ENCODE measurements around the gene MYH11.
"Not testable (repeated sequence)": the region's sequence is repeated elsewhere in the genome, so short reads cannot be mapped to it uniquely, and the experiment has no call there.

MYH11 gene

DNA sequence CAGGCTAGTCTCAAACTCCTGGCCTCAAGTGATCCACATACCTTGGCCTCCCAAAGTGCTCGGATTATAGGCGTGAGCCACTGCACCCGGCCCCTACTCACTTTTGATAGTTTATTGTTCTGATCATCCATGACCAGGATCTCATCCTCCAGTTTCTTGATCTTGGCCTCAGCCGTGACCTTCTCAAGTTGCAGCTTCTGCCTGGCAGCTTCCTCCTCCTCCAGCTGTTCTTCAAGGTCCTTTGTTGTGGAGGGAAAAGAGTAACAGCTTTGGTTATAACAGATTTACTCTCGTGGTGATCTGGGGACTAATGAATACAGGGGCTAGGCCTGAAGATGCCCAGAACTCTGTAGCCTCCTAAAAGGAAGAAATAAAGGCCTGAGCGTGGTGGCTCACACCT is 116.9 kb downstream of the MYH11 start:
- no peak for TF ChIP-seq JUND (IDR thresholded peaks at IDR 0.05; ENCODE audit: low read depth)
- in situ Hi-C loops (cut with HindIII; ENCODE audit: low pct_unique_long_range_greater_than_20kb, low sequenced_read_pairs): no loop called here
- no peak for DNase-seq (ENCODE audit: low read depth in 1 of 2, low spot score in 1 of 2)

DNA sequence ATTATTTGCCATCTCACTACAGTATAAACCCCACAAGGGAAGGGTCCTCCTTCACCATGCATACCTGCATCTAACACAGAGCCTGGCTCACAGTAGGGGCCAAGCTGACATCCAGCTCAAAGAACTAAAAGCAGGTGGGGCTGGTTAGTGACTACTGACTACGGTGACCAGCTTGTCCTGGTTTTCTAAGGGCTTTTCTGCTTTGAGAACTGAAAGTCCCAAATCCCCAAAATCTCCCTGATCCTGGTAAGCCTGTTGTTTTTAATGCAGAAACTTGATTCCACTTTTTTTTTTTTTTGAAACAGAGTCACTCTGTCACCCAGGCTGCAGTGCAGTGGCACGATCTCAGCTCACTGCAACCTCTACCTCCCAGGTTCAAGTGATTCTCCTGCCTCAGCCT is 117.4 kb downstream of the MYH11 start:
- no peak for DNase-seq (ENCODE audit: low read depth in 1 of 2, low spot score in 1 of 2)
- in situ Hi-C loops (cut with HindIII; ENCODE audit: low pct_unique_long_range_greater_than_20kb, low sequenced_read_pairs): no loop called here
- TF ChIP-seq JUND (IDR thresholded peaks at IDR 0.05; ENCODE audit: low read depth): no peak

DNA sequence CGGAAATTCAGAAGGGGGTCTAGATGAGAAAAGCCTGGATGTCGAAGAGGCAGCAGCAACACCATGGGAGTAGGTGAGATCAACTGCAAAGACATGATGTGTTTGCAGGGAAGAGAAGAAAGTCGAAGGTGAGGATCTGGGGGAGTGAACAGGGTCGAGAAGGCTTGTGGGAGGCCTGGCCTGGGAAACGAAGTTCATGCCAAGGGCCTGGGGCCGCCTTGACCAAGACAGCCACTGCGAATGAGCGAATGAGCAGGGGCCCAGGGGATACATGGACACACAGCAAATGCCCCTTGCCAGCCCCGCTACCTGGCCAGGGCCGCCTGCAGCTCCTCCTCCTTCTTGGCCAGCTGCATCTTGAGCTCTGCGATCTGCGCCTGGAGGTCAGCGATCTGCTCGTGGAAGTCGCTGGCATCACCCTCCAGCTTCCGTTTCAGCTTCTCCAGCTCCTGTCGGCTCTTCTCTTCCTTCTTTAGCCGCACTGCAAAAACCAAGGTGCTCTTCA is 119.6 kb downstream of the MYH11 start:
- no peak for TF ChIP-seq JUND (IDR thresholded peaks at IDR 0.05; ENCODE audit: low read depth)
- in situ Hi-C loops (cut with HindIII; ENCODE audit: low pct_unique_long_range_greater_than_20kb, low sequenced_read_pairs): no loop called here
- no peak for DNase-seq (ENCODE audit: low read depth in 1 of 2, low spot score in 1 of 2)

DNA sequence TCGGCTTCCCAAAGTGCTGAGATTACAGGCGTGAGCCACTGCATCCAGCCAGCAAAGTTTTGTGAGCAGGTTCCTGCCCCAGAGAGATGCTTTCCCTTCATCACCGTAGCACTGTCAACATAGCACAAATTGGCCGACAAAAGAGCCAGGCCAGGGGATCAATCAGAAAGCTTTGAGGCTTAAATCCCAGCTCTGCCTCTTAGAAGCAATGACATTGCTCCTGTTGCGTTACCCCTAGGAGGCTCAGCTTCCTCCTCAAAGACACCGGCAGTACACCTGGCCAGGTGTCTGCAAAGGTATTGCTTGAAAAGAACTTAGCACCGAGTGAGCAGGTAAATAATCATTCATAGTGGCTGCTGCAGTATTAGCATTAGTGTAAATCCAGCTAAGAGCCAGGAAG is 120.3 kb downstream of the MYH11 start:
- no peak for DNase-seq (ENCODE audit: low read depth in 1 of 2, low spot score in 1 of 2)
- no peak for TF ChIP-seq JUND (IDR thresholded peaks at IDR 0.05; ENCODE audit: low read depth)
- in situ Hi-C loops (cut with HindIII; ENCODE audit: low pct_unique_long_range_greater_than_20kb, low sequenced_read_pairs): no loop called here

DNA sequence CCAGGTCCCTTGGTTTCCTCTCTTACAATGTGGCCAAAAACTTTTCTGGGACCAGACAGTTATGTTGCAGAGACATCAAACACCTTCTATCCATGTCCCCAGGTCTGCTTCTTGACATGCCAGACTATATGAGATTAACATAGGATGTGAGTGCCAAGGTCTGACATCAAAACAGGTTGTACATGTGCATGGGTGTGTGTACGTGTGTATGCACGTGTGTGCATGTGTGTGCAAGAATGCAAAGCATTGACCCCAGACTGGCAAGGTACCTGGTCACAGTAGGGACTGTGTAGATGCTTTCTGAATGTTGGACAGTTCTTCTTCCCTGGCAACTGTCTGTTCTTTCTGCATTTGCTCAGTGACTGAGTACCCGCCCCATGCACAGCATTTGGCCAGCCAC is 121.2 kb downstream of the MYH11 start:
- TF ChIP-seq JUND (IDR thresholded peaks at IDR 0.05; ENCODE audit: low read depth): no peak
- in situ Hi-C loops (cut with HindIII; ENCODE audit: low pct_unique_long_range_greater_than_20kb, low sequenced_read_pairs): no loop called here
- DNase-seq (ENCODE audit: low read depth in 1 of 2, low spot score in 1 of 2): no peak

DNA sequence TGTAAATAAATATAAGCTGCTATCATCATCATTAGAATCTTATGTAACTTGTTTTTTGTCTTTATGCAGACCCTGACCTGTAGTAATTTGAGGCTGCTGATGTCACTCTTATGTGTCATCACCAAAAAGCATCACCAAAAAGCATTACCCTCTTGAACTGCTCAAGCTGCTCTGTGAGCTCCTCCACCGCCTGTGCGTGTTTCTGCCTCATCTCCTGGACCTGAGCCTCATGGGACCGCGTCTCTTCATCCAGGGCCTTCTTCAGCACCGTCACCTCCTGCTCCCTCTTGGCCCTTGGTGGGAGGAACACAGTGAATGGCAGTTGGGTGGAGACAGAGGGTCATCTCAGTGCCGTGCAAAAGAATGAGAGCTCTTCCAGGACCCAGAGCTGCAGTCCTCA is 124.4 kb downstream of the MYH11 start:
- in situ Hi-C loops (cut with HindIII; ENCODE audit: low pct_unique_long_range_greater_than_20kb, low sequenced_read_pairs): no loop called here
- no peak for DNase-seq (ENCODE audit: low read depth in 1 of 2, low spot score in 1 of 2)
- TF ChIP-seq JUND (IDR thresholded peaks at IDR 0.05; ENCODE audit: low read depth): no peak

DNA sequence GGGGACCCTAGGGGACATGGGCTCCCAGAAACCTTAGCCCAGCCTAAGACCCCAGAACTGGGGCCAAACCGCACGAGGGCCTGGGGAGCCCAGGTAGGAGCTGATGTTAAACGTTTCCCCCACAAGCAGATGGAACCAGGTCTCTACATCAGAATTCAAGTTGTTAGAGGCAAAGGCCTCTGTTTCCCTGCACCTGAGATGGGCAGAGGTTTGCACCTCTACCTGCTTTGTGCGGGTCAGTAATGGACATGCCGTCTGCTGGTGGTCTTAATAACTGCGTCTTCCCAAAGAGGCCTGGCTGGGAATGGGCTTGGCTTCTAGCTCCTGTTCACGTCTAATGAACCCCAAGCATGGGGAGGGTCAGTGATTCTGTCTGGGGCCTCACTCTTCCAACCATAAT is 127.7 kb downstream of the MYH11 start:
- DNase-seq (ENCODE audit: low read depth in 1 of 2, low spot score in 1 of 2): no peak
- TF ChIP-seq JUND (IDR thresholded peaks at IDR 0.05; ENCODE audit: low read depth): no peak
- in situ Hi-C loops (cut with HindIII; ENCODE audit: low pct_unique_long_range_greater_than_20kb, low sequenced_read_pairs): no loop called here

DNA sequence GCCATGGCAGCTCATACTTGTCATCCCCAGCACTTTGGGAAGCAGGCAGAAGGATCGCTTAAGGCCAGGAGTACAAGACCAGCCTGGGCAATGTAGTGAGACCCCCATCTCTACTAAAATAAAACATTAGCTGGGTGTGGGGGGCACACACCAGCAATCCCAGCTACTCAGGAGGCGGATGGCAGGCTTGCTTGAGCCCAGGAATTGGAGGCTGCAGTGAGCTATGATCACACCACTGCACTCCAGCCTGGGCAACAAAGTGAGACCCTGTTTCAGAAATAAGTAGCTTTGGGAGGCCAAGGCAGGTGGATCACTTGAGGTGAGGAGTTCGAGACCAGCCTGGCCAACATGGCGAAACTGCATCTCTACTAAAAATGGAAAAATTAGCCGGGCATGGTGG is 129.1 kb downstream of the MYH11 start:
- DNase-seq (ENCODE audit: low read depth in 1 of 2, low spot score in 1 of 2); in situ Hi-C loops (cut with HindIII; ENCODE audit: low pct_unique_long_range_greater_than_20kb, low sequenced_read_pairs): not testable (repeated sequence)

DNA sequence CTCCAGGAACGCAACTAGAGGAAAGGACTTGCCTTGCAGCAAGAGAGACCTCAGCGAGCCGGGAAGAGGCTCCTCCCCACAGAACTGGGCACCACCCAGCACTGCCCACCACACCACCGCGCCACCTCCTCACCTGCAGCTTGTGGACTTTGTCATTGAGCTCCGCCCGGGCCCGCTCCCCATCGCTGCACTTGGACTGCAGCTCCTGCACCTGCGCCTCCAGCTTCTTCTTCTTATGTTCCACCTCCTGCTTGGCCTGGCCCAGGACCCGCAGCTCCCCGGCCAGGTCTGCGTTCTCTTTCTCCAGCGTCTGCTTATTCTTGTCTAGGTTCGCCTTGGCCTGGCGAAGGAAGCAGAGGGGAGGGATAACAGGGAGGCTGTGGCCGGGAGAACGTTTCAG is 130.1 kb downstream of the MYH11 start:
- no peak for DNase-seq (ENCODE audit: low read depth in 1 of 2, low spot score in 1 of 2)

DNA sequence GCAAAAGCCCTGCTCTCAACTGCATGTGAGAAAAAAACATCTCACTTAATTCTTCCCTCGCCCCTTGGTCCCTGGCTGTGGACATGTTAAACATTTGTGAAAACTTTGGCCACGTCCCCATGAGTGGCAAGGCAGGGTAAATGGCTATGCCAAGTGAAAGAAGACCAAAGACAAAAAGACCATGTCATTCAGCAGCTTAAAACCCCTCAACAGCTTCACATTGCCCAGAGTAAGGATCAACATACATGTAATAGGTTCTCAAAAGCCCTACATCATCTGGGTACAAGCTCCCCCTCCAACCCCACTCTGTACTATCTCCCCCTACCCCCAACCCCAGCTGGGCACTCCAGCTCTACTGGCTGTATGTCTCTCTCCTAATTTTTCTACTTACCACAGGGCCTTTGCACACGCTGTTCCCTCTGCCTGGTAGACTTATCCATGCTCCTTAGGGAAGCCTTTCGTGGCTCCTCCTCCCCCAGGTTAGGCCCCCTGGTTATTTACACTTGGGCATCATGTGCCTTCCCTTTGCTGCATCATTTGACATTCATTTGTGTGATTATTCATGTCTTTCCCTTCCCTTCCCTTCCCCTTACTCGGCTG is 131.1 kb downstream of the MYH11 start:
- no peak for DNase-seq (ENCODE audit: low read depth in 1 of 2, low spot score in 1 of 2)
- no peak for TF ChIP-seq JUND (IDR thresholded peaks at IDR 0.05; ENCODE audit: low read depth)
- in situ Hi-C loops (cut with HindIII; ENCODE audit: low pct_unique_long_range_greater_than_20kb, low sequenced_read_pairs): no loop called here

More for the DNA sequence above, 130.1 kb downstream of the MYH11 start:
- in situ Hi-C loops (cut with HindIII; ENCODE audit: low pct_unique_long_range_greater_than_20kb, low sequenced_read_pairs): no loop called here
- TF ChIP-seq JUND (IDR thresholded peaks at IDR 0.05; ENCODE audit: low read depth): no peak

DNA sequence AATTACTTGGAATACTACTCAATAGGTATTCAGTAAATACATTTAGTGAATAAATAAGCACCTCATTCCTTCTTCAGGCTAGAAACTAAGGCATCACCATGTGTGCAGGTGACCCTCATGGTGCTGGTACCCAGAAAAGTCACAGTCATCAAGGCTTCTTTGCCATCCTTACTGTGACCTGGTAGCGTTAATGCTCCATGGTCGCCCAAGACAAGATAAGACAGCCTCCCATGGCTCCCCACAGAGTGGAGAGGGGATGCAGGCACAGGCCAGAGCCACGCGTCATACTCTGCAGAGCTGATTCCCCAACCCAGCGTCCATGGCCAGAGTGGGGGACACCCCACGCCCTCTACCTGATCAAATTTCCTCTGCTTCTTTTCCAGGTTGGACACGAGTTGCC is 133.0 kb downstream of the MYH11 start:
- in situ Hi-C loops (cut with HindIII; ENCODE audit: low pct_unique_long_range_greater_than_20kb, low sequenced_read_pairs): no loop called here
- DNase-seq (ENCODE audit: low read depth in 1 of 2, low spot score in 1 of 2): no peak
- TF ChIP-seq JUND (IDR thresholded peaks at IDR 0.05; ENCODE audit: low read depth): no peak

DNA sequence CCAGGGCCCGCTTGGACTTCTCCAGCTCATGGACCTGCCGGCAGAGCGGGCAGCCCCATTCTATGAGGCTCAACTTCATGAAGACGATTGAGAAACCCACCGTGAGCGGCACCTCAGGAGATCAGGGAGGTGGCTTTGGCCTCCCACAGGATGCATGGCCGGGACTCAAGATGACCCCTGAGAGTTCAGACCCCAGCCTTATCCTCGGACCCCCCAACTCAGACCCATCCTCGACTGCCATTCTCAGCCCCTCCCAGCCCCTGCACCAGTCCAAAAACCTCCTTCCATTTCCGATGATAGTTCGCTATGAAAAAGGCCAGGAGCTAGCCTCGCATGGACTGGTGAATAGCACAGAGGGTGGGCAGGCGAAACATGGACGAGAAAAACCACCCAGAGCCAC is 135.8 kb downstream of the MYH11 start:
- TF ChIP-seq JUND (IDR thresholded peaks at IDR 0.05; ENCODE audit: low read depth): no peak
- DNase-seq (ENCODE audit: low read depth in 1 of 2, low spot score in 1 of 2): no peak
- in situ Hi-C loops (cut with HindIII; ENCODE audit: low pct_unique_long_range_greater_than_20kb, low sequenced_read_pairs): no loop called here

DNA sequence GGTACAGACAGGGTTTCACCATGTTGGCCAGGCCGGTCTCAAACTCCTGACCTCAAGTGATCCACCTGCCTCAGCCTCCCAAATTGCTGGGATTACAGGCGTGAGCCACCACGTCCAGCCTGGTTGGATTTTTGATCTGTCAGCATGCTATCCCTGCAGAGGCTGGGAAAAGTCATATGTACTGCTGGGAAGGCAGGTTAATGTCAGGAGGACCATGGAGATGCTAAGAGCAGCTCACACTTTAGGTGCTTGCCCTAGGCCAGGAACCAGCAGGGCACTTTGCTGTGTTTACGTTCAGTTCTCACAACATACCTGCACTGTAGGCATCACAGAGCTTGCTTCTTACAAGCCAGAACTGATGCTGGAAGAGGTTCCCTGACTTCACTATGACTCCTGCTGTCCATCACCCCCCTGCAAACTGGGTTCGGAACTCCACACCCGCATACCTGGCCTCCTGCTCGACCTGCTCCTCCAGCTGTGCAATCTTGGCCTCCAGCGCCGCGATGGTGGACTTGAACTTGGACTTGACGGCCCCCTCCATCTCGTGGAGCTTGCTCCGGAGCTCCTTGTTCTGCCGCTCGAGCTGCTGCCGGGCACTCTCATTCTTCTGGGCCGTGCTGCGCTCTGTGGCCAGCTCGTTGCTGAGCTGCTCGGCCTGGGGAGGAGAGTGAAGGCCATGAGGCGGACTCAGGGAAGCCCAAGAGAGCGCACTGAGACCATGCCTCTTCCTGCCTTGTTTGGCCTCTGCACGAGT is 140.0 kb downstream of the MYH11 start:
- in situ Hi-C loops (cut with HindIII; ENCODE audit: low pct_unique_long_range_greater_than_20kb, low sequenced_read_pairs): no loop called here
- no peak for TF ChIP-seq JUND (IDR thresholded peaks at IDR 0.05; ENCODE audit: low read depth)
- DNase-seq (ENCODE audit: low read depth in 1 of 2, low spot score in 1 of 2): no peak

DNA sequence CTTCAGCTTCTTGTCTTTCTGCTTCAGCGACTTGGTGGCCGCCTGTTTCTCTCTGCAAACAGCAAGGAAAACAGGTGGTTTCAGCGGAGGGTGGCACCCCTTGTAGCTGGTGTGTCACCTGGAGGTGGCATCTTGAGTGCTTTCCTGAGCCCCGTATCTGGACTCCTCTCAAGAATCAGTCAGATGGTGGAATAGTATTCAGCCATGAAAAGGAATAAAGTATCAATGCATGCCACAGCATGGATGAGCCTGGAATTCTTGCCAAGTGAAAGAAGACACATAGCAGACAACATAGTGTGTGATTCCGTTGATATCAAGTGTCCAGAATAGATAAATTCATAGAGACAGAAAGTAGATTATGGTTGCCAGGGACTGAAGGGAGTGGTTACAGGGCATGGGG is 141.6 kb downstream of the MYH11 start:
- DNase-seq (ENCODE audit: low read depth in 1 of 2, low spot score in 1 of 2): no peak
- TF ChIP-seq JUND (IDR thresholded peaks at IDR 0.05; ENCODE audit: low read depth): no peak
- in situ Hi-C loops (cut with HindIII; ENCODE audit: low pct_unique_long_range_greater_than_20kb, low sequenced_read_pairs): no loop called here

All from T47D (cell line).